Testis (tissue), 2 donors: ENCODE data around the gene GHDC.

Source experiments
- POLR2A ChIP-seq: fragments of 450-650 bp; IDR thresholded peaks from one replicate; pipeline ENCODE4 v1.6.1; 2017; ENCODE audit warnings: antibody characterized with exemption, mild to moderate bottlenecking, moderate library complexity
- TF ChIP-seq, protein P1 (sequence below), 3 experiments: fragments of 450-650 bp in 2 of 3; fragments of 200-600 bp in 1 of 3; sonication (generic) in 1 of 3; IDR thresholded peaks; one replicate each; pipeline ENCODE4 v1.5.1; 2016 to 2019; ENCODE audit warnings: antibody characterized with exemption in 3 of 3, mild to moderate bottlenecking in 2 of 3, moderate library complexity in 1 of 3

DNA sequence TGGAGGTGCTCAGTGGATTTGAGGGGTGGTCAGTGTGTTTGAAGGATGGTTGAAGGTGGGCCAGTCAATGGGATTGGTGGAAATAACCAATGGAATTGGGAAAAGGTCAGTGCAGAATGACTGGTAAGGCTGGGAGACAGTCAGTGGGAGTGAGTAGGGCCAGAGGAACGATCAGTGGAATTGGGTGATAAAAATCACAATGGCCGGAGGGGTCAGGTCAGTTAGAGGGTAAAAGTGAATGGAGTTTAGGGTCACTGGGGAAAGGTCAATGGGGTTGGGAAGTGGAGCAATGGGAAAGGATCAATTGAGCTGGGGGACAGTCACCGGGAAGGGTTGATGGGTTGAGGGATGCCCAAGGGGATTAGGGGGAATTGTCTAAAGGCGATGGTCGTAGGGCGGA, 28.5 kb downstream of the GHDC start:
- TF ChIP-seq, protein P1, sequence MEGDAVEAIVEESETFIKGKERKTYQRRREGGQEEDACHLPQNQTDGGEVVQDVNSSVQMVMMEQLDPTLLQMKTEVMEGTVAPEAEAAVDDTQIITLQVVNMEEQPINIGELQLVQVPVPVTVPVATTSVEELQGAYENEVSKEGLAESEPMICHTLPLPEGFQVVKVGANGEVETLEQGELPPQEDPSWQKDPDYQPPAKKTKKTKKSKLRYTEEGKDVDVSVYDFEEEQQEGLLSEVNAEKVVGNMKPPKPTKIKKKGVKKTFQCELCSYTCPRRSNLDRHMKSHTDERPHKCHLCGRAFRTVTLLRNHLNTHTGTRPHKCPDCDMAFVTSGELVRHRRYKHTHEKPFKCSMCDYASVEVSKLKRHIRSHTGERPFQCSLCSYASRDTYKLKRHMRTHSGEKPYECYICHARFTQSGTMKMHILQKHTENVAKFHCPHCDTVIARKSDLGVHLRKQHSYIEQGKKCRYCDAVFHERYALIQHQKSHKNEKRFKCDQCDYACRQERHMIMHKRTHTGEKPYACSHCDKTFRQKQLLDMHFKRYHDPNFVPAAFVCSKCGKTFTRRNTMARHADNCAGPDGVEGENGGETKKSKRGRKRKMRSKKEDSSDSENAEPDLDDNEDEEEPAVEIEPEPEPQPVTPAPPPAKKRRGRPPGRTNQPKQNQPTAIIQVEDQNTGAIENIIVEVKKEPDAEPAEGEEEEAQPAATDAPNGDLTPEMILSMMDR (IDR thresholded peaks at IDR 0.05): no peak
- no peak for TF ChIP-seq POLR2A
